Ishikawa (cell line): ENCODE data around the gene C19orf38.

ENCODE experiments used
- CEBPB ChIP-seq: IDR thresholded peaks from 2 replicates; pipeline ENCODE4 v1.6.1; 2012
- CREB1 ChIP-seq: IDR thresholded peaks from 2 replicates; pipeline ENCODE4 v1.6.1; 2012; ENCODE audit warnings: low read depth
- EGR1 ChIP-seq: IDR thresholded peaks from 2 replicates; pipeline ENCODE4 v1.6.1; 2012
- EP300 ChIP-seq: IDR thresholded peaks from 2 replicates; pipeline ENCODE4 v1.6.1; 2012; ENCODE audit warnings: borderline replicate concordance
- FOXM1 ChIP-seq: IDR thresholded peaks from 2 replicates; pipeline ENCODE4 v1.6.1; 2012; ENCODE audit warnings: low read depth, borderline replicate concordance
- NFIC ChIP-seq: IDR thresholded peaks from 2 replicates; pipeline ENCODE4 v1.6.1; 2012
- RAD21 ChIP-seq: IDR thresholded peaks from 2 replicates; pipeline ENCODE4 v1.6.1; 2012; ENCODE audit warnings: low read depth
- REST ChIP-seq: IDR thresholded peaks from 2 replicates; pipeline ENCODE4 v1.6.1; 2012; ENCODE audit warnings: low read depth, mild to moderate bottlenecking
- TAF1 ChIP-seq: IDR thresholded peaks from 2 replicates; pipeline ENCODE4 v1.6.1; 2012; ENCODE audit warnings: low read depth, mild to moderate bottlenecking
- TCF12 ChIP-seq: IDR thresholded peaks from 2 replicates; pipeline ENCODE4 v1.6.1; 2012; ENCODE audit warnings: low read depth
- TEAD4 ChIP-seq: IDR thresholded peaks from 2 replicates; pipeline ENCODE4 v1.6.1; 2012
- USF1 ChIP-seq: IDR thresholded peaks from 2 replicates; pipeline ENCODE4 v1.6.1; 2012
- YY1 ChIP-seq: IDR thresholded peaks from 2 replicates; pipeline ENCODE4 v1.6.1; 2012; ENCODE audit warnings: low read depth
- ZBTB7A ChIP-seq: IDR thresholded peaks from 2 replicates; pipeline ENCODE4 v1.6.1; 2012; ENCODE audit warnings: low read depth
- TF ChIP-seq, protein P1 (sequence below): IDR thresholded peaks from 2 replicates; pipeline ENCODE4 v1.6.1; 2012

Gene C19orf38

GRCh38 chr19:10874024-10874423 lies 25.8 kb downstream of the C19orf38 start:
- TF ChIP-seq TCF12: no peak

GRCh38 chr19:10876459-10877240 lies 28.4 kb downstream of the C19orf38 start:
- TF ChIP-seq FOXM1 (no peak), CEBPB (no peak), RAD21 (no peak), TAF1 (no peak), EP300 (no peak), EGR1 (no peak), USF1 (no peak), REST (no peak), CREB1 (no peak), TEAD4 (no peak), NFIC (no peak), YY1 (no peak), ZBTB7A (no peak), TCF12 (no peak)
- TF ChIP-seq, protein P1, sequence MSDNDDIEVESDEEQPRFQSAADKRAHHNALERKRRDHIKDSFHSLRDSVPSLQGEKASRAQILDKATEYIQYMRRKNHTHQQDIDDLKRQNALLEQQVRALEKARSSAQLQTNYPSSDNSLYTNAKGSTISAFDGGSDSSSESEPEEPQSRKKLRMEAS: no peak

GRCh38 chr19:10878253-10878652 lies 30.0 kb downstream of the C19orf38 start:
- TF ChIP-seq YY1 (no peak), CEBPB (no peak), ZBTB7A (no peak), FOXM1 (no peak), RAD21 (no peak), TAF1 (no peak), CREB1 (no peak), EP300 (no peak), NFIC (no peak), TEAD4 (no peak), REST (no peak), EGR1 (no peak), TCF12 (no peak), USF1 (no peak)
- TF ChIP-seq, protein P1: no peak

GRCh38 chr19:10881403-10882107 lies 33.3 kb downstream of the C19orf38 start:
- TF ChIP-seq FOXM1 (no peak), CEBPB (no peak), CREB1 (no peak), NFIC (no peak), YY1 (no peak), TAF1 (no peak), EP300 (no peak), EGR1 (no peak), REST (no peak), TEAD4 (no peak), USF1 (no peak), RAD21 (no peak), TCF12 (no peak)
- TF ChIP-seq, protein P1: no peak
